ENCODE data around the gene DCST1. TPM values are rescaled to one million over a fixed set of nuclear protein-coding genes. Genes with fewer than 3 reads are reported as not detected.
A peak's percentile ranks its signal among the peaks of the same experiment; 100 is the strongest.
"Not testable (repeated sequence)": the region's sequence is repeated elsewhere in the genome, so short reads cannot be mapped to it uniquely, and the experiment has no call there.

The DCST1 gene
- polyA plus RNA-seq, 2 of the 4 experiments (the other 2 are of a cell fraction) = 0.06 TPM; not detected in 1

- ATAC-seq (no peak), FAIRE-seq (no peak), DNase-seq (ENCODE audit: low read depth in 1 of 2, low spot score in 1 of 2) (no peak)
- 88% methylated on average over 3 of the region's 3 CpGs for WGBS (ENCODE audit: missing lambda C conversion rate)
- no peak overlapping the region for H3K4me2 ChIP-seq
- H3K4me1 ChIP-seq = peaks cover 40% of the 10 kb centered on the region
- no peaks in the 10 kb centered on the region for H3K9me3 ChIP-seq
- ChIA-PET POLR2A (interaction anchor here (0.6 to 6.0 kb wide), 6 partner anchors 11 to 389 kb away, joined by 4 to 91 read pairs (median 7); partner anchors contain the start of genes CKS1B, FLAD1, PBXIP1 and PYGO2), CTCF (interaction anchor here (1.4 kb wide), 1 partner anchor 90 kb away, joined by 7 read pairs; no protein-coding TSS in a partner anchor)
- no peak for TF ChIP-seq FOXS1 (CRISPR knock-in tag; IDR thresholded peaks at IDR 0.05)
- TF ChIP-seq TP53 (CRISPR knock-in tag; IDR thresholded peaks at IDR 0.05) = no peak
- no peak for TF ChIP-seq FOSB (CRISPR knock-in tag; IDR thresholded peaks at IDR 0.05)
- TF ChIP-seq POLR2AphosphoS2 (conservative IDR thresholded peaks at IDR 0.05; ENCODE audit: low read length) = no peak
- TF ChIP-seq ZC3H11A (IDR thresholded peaks at IDR 0.05) = no peak
- TF ChIP-seq, protein P1, sequence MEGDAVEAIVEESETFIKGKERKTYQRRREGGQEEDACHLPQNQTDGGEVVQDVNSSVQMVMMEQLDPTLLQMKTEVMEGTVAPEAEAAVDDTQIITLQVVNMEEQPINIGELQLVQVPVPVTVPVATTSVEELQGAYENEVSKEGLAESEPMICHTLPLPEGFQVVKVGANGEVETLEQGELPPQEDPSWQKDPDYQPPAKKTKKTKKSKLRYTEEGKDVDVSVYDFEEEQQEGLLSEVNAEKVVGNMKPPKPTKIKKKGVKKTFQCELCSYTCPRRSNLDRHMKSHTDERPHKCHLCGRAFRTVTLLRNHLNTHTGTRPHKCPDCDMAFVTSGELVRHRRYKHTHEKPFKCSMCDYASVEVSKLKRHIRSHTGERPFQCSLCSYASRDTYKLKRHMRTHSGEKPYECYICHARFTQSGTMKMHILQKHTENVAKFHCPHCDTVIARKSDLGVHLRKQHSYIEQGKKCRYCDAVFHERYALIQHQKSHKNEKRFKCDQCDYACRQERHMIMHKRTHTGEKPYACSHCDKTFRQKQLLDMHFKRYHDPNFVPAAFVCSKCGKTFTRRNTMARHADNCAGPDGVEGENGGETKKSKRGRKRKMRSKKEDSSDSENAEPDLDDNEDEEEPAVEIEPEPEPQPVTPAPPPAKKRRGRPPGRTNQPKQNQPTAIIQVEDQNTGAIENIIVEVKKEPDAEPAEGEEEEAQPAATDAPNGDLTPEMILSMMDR (IDR thresholded peaks at IDR 0.05) = no peak
- no peak for TF ChIP-seq ZSCAN20 (CRISPR knock-in tag; IDR thresholded peaks at IDR 0.05)
- no peak overlapping the region for H3K4me3 ChIP-seq
- H3K27ac ChIP-seq = peak overlapping the region; percentile 35 to 63; a peak in 4 of 6 replicates
These were observed 39.0 kb upstream of the DCST1 start for GRCh38 chr1:154994591-154994990.

DNA sequence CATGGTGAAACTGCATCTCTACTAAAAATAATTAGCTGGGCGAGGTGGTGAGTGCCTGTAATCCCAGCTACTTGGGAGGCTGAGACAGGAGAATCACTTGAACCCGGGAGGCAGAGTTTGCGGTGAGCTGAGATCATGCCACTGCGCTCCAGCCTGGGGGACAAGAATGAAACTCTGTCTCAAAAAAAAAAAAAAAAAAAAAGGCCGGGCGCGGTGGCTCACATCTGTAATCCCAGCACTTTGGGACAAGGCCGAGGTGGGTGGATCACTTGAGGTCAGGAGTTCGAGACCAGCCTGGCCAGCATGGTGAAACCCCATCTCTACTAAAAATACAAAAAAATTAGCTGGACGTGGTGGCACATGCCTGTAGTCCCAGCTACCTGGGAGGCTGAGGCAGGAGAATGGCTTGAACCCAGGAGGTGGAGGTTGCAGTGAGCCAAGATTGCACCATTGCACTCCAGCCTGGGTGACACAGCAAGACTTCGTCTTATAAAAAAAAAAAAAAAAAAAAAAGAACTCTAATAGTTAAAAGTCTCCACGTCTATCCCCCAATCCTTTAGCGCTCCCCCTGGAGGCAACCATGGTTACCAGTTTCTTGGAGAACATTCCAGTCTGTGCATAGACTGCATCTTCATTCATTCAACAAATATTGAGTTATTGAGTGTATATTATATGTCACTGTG lies 38.2 kb upstream of the DCST1 start:
- not testable (repeated sequence) for H3K9me3 ChIP-seq, H3K4me3 ChIP-seq, H3K4me2 ChIP-seq, FAIRE-seq
- 68% methylated on average over 13 of the region's 13 CpGs for WGBS (ENCODE audit: missing lambda C conversion rate)
- Histone ChIP-seq H3K4me1 (peaks cover 46% of the 10 kb centered on the region), H3K27ac (peak overlapping the region; percentile 35 to 63; a peak in 4 of 6 replicates)
- ATAC-seq = peak in 1 of 2 experiments; percentile 22; a peak in 3 of 6 replicates
- peak; percentile 69 to 81 for DNase-seq (ENCODE audit: low read depth in 1 of 2, low spot score in 1 of 2)
- peak; percentile 46 for TF ChIP-seq SMC3 (IDR thresholded peaks at IDR 0.05)
- peak in 1 of 2 experiments; percentile 34; a peak in 1 of 5 replicates for TF ChIP-seq RAD21 (conservative IDR thresholded peaks at IDR 0.05 in 1 of 2, IDR thresholded peaks at IDR 0.05 in 1 of 2)
- TF ChIP-seq, protein P1 (IDR thresholded peaks at IDR 0.05) = peak; percentile 50
- CTCF ChIA-PET = interaction anchor here (1.3 kb wide), 2 partner anchors 89 to 90 kb away, joined by 3 to 5 read pairs; no protein-coding TSS in a partner anchor
- POLR2A ChIA-PET = interaction anchor here (0.6 to 6.0 kb wide), 6 partner anchors 12 to 390 kb away, joined by 4 to 91 read pairs (median 7); partner anchors contain the start of genes CKS1B, FLAD1, PBXIP1 and PYGO2

DNA sequence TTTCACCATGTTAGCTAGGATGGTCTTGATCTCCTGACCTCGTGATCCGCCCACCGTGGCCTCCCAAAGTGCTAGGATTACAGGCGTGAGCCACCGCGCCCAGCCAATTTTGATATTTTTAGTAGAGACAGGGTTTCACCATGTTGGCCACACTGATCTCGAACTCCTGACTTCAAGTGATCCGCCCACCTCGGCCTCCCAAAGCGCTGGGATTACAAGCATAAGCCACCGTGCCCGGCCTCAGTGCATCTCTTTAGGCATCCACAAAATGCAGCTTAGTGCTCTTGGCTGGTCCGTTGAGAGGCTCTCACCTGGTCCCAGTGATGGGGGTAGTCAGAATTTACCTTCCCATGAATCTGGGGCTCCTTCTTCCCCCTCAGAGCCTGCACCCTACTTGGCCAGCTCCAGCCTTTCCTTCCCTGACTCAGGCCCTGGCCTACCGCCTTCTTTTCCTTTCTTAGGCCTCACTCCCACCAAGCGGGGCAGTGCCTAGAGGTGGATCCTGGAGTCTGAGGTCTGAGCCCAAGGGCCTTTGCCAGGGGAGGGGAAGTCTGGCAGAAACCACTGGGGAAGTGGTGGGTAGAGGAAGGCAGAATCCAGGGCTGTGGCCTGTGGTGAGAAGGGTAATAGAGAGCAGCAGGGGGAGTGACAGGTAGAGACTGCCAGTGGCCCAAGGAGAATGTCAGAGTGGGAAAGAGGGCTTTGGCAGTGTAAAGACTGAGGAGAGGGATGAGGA lies 36.5 kb upstream of the DCST1 start:
- WGBS (ENCODE audit: missing lambda C conversion rate) = 86% methylated on average over 15 of the region's 15 CpGs
- H3K27ac ChIP-seq = peak overlapping the region in 1 of 2 experiments; percentile 21; a peak in 1 of 6 replicates
- ATAC-seq = no peak
- no peak for FAIRE-seq
- ChIA-PET POLR2A (interaction anchor here (0.7 to 6.0 kb wide), 4 partner anchors 13 to 36 kb away, joined by 4 to 91 read pairs (median 28); partner anchors contain the start of genes CKS1B, PYGO2 and SHC1), CTCF (interaction anchor here (1.2 to 1.3 kb wide), 2 partner anchors 91 to 435 kb away, joined by 3 to 5 read pairs; no protein-coding TSS in a partner anchor)
- no peak overlapping the region for H3K4me3 ChIP-seq
- H3K4me1 ChIP-seq = peaks cover 46% of the 10 kb centered on the region
- DNase-seq (ENCODE audit: low read depth in 1 of 2, low spot score in 1 of 2) = no peak
- H3K9me3 ChIP-seq = no peaks in the 10 kb centered on the region
- no peak overlapping the region for H3K4me2 ChIP-seq
- TF ChIP-seq NPAS2 (CRISPR knock-in tag; IDR thresholded peaks at IDR 0.05; ENCODE audit: borderline replicate concordance) (no peak), TP53 (CRISPR knock-in tag; IDR thresholded peaks at IDR 0.05) (no peak), POLR2A (IDR thresholded peaks at IDR 0.05; ENCODE audit: low read length) (no peak), NFE2L2 (conservative IDR thresholded peaks at IDR 0.05; ENCODE audit: low read length) (no peak)

All from A549 (cell line).